Measurements from ENCODE around the gene C11orf42.

C11orf42 gene

GRCh38 chr11:6260207-6260726, 54.9 kb downstream of the C11orf42 start:
- DNase-seq: no peak
